COLO829 (cell line): ENCODE results near the gene PSMC4.
A peak's percentile ranks its signal among the peaks of the same experiment; 100 is the strongest.
"Not testable (repeated sequence)": the region's sequence is repeated elsewhere in the genome, so short reads cannot be mapped to it uniquely, and the experiment has no call there.

ENCODE experiments used
- DNase-seq: peaks from one replicate; pipeline ENCODE4 v3.0.0; 2012; ENCODE audit warnings: low spot score

The PSMC4 gene

GRCh38 chr19:39946532-39946931 is 24.4 kb upstream of the PSMC4 start:
- no peak for DNase-seq

- DNase-seq, result no peak
These were observed 21.8 kb upstream of the PSMC4 start for GRCh38 chr19:39949026-39949747.

GRCh38 chr19:39951065-39951650 is 19.8 kb upstream of the PSMC4 start:
- no peak for DNase-seq

- peak; percentile 35 for DNase-seq
These were observed 19.3 kb upstream of the PSMC4 start for GRCh38 chr19:39951686-39952085.

GRCh38 chr19:39953915-39954314 is 17.1 kb upstream of the PSMC4 start:
- no peak for DNase-seq

- not testable (repeated sequence) for DNase-seq
These were observed 13.1 kb upstream of the PSMC4 start for GRCh38 chr19:39957886-39958285.

- DNase-seq, result not testable (repeated sequence)
These were observed 12.0 kb upstream of the PSMC4 start for GRCh38 chr19:39958942-39959341.

GRCh38 chr19:39959407-39959806 is 11.6 kb upstream of the PSMC4 start:
- DNase-seq, result not testable (repeated sequence)

- no peak for DNase-seq
These were observed 7.1 kb upstream of the PSMC4 start for GRCh38 chr19:39963898-39964297.

GRCh38 chr19:39966617-39967016 is 4.3 kb upstream of the PSMC4 start:
- DNase-seq, result no peak

- DNase-seq, result no peak
These were observed 3.4 kb upstream of the PSMC4 start for GRCh38 chr19:39967561-39967960.

- DNase-seq, result no peak
These were observed 2.2 kb upstream of the PSMC4 start for GRCh38 chr19:39968789-39969188.

- DNase-seq, result no peak
These were observed 1.7 kb upstream of the PSMC4 start for GRCh38 chr19:39969266-39969665.

- no peak for DNase-seq
These were observed 1.1 kb upstream of the PSMC4 start for GRCh38 chr19:39969681-39970424.

GRCh38 chr19:39970425-39970674 is 615 bp upstream of the PSMC4 start:
- DNase-seq, result peak; percentile 7

- no peak for DNase-seq
These were observed 543 bp downstream of the PSMC4 start for GRCh38 chr19:39971380-39972035.

- no peak for DNase-seq
These were observed 3.6 kb downstream of the PSMC4 start for GRCh38 chr19:39974377-39975155.

GRCh38 chr19:39982883-39983282 is 11.9 kb downstream of the PSMC4 start:
- DNase-seq, result no peak

- no peak for DNase-seq
These were observed 12.8 kb downstream of the PSMC4 start for GRCh38 chr19:39983695-39984300.

GRCh38 chr19:39986643-39987042 is 15.7 kb downstream of the PSMC4 start:
- no peak for DNase-seq

GRCh38 chr19:39987167-39987566 is 16.2 kb downstream of the PSMC4 start:
- no peak for DNase-seq

GRCh38 chr19:39987596-39987995 is 16.6 kb downstream of the PSMC4 start:
- no peak for DNase-seq
